ENCODE results near the gene ENPEP.

Gene ENPEP

DNA sequence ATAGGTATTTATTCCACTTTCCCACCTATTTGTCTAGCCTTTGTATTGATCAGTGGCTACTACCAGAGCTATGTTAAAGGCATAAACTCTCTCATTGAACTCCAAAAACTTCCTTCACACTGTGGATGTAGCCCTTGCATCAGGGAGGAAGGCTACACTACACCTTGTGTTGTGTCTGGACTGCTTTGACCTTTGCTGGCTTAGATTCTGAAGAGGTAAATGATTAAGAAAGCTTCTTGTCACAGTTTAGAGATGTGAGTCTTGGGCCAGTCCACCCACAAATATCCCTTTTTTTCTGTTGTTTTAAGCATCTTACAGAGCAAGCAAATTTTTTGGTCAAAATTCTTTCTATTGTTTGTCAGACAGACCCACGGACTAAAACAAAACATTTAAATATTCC is 1.9 kb downstream of the ENPEP start:
- TF ChIP-seq, protein P1, sequence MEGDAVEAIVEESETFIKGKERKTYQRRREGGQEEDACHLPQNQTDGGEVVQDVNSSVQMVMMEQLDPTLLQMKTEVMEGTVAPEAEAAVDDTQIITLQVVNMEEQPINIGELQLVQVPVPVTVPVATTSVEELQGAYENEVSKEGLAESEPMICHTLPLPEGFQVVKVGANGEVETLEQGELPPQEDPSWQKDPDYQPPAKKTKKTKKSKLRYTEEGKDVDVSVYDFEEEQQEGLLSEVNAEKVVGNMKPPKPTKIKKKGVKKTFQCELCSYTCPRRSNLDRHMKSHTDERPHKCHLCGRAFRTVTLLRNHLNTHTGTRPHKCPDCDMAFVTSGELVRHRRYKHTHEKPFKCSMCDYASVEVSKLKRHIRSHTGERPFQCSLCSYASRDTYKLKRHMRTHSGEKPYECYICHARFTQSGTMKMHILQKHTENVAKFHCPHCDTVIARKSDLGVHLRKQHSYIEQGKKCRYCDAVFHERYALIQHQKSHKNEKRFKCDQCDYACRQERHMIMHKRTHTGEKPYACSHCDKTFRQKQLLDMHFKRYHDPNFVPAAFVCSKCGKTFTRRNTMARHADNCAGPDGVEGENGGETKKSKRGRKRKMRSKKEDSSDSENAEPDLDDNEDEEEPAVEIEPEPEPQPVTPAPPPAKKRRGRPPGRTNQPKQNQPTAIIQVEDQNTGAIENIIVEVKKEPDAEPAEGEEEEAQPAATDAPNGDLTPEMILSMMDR (conservative IDR thresholded peaks at IDR 0.05): no peak
- H3K27ac ChIP-seq: no peak overlapping the region

DNA sequence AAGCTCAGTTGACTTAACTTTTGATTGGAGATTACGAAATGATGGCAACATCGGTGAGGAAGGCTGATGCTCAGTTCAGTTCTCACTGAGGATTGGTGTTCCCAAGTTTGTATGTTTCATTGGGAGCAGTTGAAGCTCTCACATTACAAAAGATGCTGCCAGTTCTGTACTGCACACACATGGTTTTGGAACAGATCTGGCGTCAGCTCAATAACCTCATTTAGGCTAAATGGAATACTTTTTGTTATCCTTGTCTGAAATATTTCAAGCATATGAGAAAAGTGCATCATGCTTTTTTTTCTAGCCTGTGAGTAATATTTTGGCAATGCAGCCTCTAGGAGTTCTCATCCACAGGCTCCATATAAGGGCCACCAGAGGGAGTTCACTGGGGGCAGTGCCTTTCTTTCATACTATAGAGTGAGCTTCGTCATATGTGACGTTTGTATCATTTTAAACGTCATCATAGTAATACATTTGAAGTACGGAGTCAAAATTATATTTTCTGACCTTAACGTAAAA is 4.1 kb downstream of the ENPEP start:
- TF ChIP-seq, protein P1 (conservative IDR thresholded peaks at IDR 0.05): no peak
- no peak overlapping the region for H3K27ac ChIP-seq

DNA sequence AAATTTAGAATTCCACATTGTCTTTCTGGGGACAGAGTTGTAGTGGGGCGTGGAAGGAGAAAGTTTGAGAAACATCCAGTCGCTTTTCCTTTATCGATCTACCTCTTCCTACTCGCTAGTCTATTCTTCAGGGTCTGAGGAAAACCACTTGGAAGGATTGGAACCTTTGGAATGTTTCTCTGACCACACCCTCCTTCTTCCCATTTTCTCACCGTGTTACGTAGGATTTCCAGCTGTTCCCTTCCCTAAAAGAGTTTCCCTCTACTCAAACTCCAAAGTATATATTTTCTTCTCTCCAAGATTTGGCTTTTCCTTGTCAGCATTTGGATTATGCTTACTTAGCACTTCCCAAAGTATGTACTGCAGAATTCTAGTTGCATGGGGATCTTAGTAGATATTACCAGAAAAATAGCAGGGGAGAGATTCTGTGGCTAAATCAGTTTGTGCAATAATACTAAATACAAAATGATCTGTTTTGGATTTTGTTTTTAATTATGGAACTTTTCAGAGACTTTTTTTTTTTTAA is 4.9 kb downstream of the ENPEP start:
- TF ChIP-seq, protein P1 (conservative IDR thresholded peaks at IDR 0.05): no peak
- no peak overlapping the region for H3K27ac ChIP-seq

DNA sequence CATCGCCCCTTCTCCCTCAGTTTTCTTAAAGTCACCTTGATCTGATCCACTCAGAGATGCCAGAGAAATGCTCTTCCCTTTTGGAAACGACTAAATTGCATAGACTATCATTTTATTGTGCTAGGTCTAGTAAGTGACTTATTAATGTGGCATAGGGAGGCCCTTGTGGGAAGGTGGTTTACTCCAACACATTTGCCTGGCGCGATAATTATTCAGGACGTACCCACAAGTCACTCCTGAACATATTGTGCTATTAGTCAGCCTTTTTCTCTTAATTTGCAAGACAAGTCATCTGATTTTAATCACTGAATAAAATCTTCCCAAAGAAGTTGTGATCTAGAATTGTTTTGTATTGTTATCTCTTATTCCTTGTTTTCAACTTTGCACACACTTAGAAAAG is 7.6 kb downstream of the ENPEP start:
- TF ChIP-seq, protein P1 (conservative IDR thresholded peaks at IDR 0.05): no peak
- H3K27ac ChIP-seq: no peak overlapping the region

DNA sequence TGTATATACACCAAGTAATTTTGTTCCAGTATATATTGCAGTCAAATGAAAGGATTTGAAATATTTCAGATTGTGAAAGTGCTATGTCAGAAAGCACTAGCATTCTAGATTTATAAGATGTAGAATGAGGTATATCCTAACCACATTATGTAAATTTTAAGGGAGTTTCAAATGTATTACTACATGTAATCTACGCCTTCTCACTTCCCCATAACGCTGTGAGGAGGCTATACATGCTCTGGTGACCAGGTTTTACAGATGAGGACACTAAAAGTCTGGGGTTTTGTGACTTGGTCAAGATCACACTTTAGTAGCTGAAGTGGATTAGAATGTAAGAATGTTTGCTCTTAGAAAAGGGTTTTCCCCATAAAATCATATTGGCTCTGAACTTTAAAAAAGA is 8.1 kb downstream of the ENPEP start:
- no peak overlapping the region for H3K27ac ChIP-seq

DNA sequence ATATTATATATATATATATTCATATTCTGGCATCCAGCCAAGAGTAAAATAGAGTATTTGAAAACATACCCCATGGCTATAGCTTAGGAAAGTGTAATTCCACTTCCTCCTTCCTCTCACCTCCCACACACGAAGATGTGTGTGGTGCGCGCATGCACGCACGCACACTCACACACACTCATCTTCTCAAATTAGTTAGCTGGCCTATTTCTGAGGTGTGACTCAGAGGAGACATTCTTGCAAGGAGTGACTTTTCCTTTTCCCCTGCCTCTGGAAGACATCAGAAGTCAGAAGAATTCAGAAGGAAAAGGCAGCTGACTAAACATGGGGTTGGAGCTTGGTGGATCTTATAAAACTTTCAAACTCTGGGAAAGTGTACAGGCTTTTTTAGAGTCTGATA is 8.8 kb downstream of the ENPEP start:
- TF ChIP-seq, protein P1 (conservative IDR thresholded peaks at IDR 0.05): no peak
- H3K27ac ChIP-seq: no peak overlapping the region

More for the DNA sequence above, 8.1 kb downstream of the ENPEP start:
- TF ChIP-seq, protein P1 (conservative IDR thresholded peaks at IDR 0.05): no peak

DNA sequence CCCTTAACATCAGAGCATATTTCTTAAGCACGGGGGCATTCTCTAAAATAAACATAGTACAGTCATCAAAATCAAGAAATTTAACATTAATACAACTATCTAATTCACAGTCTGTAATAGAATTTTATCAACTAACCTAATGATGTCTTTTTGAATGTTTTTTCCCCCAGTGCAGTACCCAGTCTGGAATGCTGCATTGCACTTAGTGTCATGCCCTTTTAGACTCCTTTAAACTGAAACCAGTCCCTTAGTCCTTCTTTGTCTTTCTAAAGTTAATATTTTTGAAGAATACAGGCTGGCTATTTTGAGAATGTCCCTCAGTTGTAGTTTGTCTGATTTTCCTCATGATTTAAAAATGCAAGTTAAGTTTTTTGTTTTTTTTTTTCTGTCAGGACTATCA is 9.5 kb downstream of the ENPEP start:
- no peak overlapping the region for H3K27ac ChIP-seq
- TF ChIP-seq, protein P1 (conservative IDR thresholded peaks at IDR 0.05): no peak
